ENCODE results near the gene IKZF1.

Gene IKZF1

GRCh38 chr7:50284296-50284695 lies 20.2 kb upstream of the IKZF1 start:
- DNase-seq, result peak; percentile 27

GRCh38 chr7:50285269-50285668 lies 19.2 kb upstream of the IKZF1 start:
- no peak for DNase-seq

GRCh38 chr7:50287129-50287528 lies 17.4 kb upstream of the IKZF1 start:
- no peak for DNase-seq

GRCh38 chr7:50292165-50292757 lies 12.3 kb upstream of the IKZF1 start:
- no peak for DNase-seq

- DNase-seq, result no peak
These were observed 11.8 kb upstream of the IKZF1 start for GRCh38 chr7:50292763-50293162.

GRCh38 chr7:50293509-50294179 lies 10.9 kb upstream of the IKZF1 start:
- no peak for DNase-seq

GRCh38 chr7:50295133-50295532 lies 9.4 kb upstream of the IKZF1 start:
- no peak for DNase-seq

GRCh38 chr7:50296799-50297198 lies 7.7 kb upstream of the IKZF1 start:
- no peak for DNase-seq

- DNase-seq, result no peak
These were observed 5.5 kb upstream of the IKZF1 start for GRCh38 chr7:50298811-50299562.

GRCh38 chr7:50300336-50300735 lies 4.2 kb upstream of the IKZF1 start:
- no peak for DNase-seq

GRCh38 chr7:50302486-50303334 lies 1.8 kb upstream of the IKZF1 start:
- DNase-seq, result no peak

GRCh38 chr7:50303335-50304128 lies 984 bp upstream of the IKZF1 start:
- no peak for DNase-seq

GRCh38 chr7:50304911-50305582 lies 531 bp downstream of the IKZF1 start:
- DNase-seq, result peak; percentile 72

GRCh38 chr7:50305583-50306493 lies 1.3 kb downstream of the IKZF1 start:
- no peak for DNase-seq

- DNase-seq, result no peak
These were observed 2.2 kb downstream of the IKZF1 start for GRCh38 chr7:50306494-50307367.

GRCh38 chr7:50307368-50308032 lies 3.0 kb downstream of the IKZF1 start:
- peak; percentile 69 for DNase-seq

- no peak for DNase-seq
These were observed 3.7 kb downstream of the IKZF1 start for GRCh38 chr7:50308203-50308531.

GRCh38 chr7:50308532-50309385 lies 4.2 kb downstream of the IKZF1 start:
- DNase-seq, result peak; percentile 71

Measured in stimulated activated CD8-positive, alpha-beta memory T cell treated with anti-CD3 and anti-CD28 coated beads, Interleukin-4, amount 100 ng/mL, for 48 hours (primary cell).